Measurements from ENCODE around the gene UBR3. TPM values are rescaled to one million over a fixed set of nuclear protein-coding genes. Genes with fewer than 3 reads are reported as not detected.

UBR3 gene
- total RNA-seq, 1 experiment from 2014 or later, result 21.9 TPM

DNA sequence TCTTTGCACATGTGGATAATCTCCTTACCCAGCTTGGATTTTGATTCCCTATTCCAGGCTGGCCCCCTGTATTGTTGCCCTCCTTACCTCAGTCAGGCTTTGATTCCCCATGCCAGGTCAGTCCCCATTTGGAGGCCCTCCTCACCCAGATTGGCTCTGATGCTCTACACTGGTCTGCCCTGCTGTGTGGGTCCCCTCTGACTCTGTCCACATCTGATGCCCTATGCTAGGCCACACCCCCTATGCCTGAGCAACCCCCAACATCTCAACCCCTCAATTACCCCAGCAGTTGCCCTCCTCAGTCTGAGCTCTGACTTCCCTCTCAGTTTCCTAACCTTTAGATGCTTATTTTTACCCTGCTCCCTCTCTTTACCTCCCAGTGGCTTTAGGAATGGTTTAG, 89.4 kb downstream of the UBR3 start:
- H2BK20ac ChIP-seq (ENCODE audit: low read depth, low read length, poor library complexity, severe bottlenecking), result no peak overlapping the region
- no peak overlapping the region for H2BK12ac ChIP-seq (ENCODE audit: insufficient read length, low read depth, low read length)
- H4K91ac ChIP-seq (ENCODE audit: insufficient read length, low read depth, low read length), result no peak overlapping the region
- H3K9me3 Mint-ChIP-seq, result no peaks in the 10 kb centered on the region
- no peak overlapping the region for H2AK5ac ChIP-seq (ENCODE audit: insufficient read length, low read length)
- no peak overlapping the region for H3K27ac ChIP-seq (ENCODE audit: insufficient read length, low read depth, low read length)
- H3K4me3 Mint-ChIP-seq, result no peak overlapping the region
- no peak for DNase-seq
- no peak overlapping the region for H2BK15ac ChIP-seq (ENCODE audit: low read depth, low read length)
- H3K9me3 ChIP-seq (ENCODE audit: control insufficient read depth, low read depth, low read length), result no peaks in the 10 kb centered on the region
- peak overlapping the region in 1 of 3 experiments; percentile 82; a peak in 1 of 7 replicates for H3K27ac Mint-ChIP-seq
- no peaks in the 10 kb centered on the region for H3K4me1 ChIP-seq (ENCODE audit: insufficient read depth, low read length)
- no peak overlapping the region for H4K8ac ChIP-seq (replicated peaks; ENCODE audit: insufficient read length, low read depth, low read length)
- no peaks in the 10 kb centered on the region for H3K79me2 ChIP-seq (ENCODE audit: insufficient read depth, low read length)
- H3T11ph ChIP-seq (ENCODE audit: low read length), result no peak overlapping the region
- no peaks in the 10 kb centered on the region for H3K4me1 Mint-ChIP-seq
- no peak overlapping the region for H2BK5ac ChIP-seq (ENCODE audit: insufficient read length, low read length)
- H3K27me3 ChIP-seq (ENCODE audit: insufficient read depth, low read length), result no peaks in the 10 kb centered on the region
- TF ChIP-seq, protein P1, sequence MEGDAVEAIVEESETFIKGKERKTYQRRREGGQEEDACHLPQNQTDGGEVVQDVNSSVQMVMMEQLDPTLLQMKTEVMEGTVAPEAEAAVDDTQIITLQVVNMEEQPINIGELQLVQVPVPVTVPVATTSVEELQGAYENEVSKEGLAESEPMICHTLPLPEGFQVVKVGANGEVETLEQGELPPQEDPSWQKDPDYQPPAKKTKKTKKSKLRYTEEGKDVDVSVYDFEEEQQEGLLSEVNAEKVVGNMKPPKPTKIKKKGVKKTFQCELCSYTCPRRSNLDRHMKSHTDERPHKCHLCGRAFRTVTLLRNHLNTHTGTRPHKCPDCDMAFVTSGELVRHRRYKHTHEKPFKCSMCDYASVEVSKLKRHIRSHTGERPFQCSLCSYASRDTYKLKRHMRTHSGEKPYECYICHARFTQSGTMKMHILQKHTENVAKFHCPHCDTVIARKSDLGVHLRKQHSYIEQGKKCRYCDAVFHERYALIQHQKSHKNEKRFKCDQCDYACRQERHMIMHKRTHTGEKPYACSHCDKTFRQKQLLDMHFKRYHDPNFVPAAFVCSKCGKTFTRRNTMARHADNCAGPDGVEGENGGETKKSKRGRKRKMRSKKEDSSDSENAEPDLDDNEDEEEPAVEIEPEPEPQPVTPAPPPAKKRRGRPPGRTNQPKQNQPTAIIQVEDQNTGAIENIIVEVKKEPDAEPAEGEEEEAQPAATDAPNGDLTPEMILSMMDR (conservative IDR thresholded peaks at IDR 0.05), result no peak
- no peak overlapping the region for H3K4me2 ChIP-seq (ENCODE audit: insufficient read depth, insufficient read length, low read length)
- H3K36me3 Mint-ChIP-seq (ENCODE audit: insufficient read depth in 1 of 3, low read depth in 3 of 3), result peaks cover 0 to 3% (median 0%) of the 10 kb centered on the region in 3 experiments; a peak in 3 of 7 replicates
- no peaks in the 10 kb centered on the region for H4K20me1 ChIP-seq (ENCODE audit: control insufficient read depth, insufficient read depth, insufficient read length)
- H2AFZ ChIP-seq (ENCODE audit: low read length), result no peak overlapping the region
- no peak overlapping the region for H3K56ac ChIP-seq (ENCODE audit: insufficient read length, low read depth, low read length)
- no peak overlapping the region for H4K5ac ChIP-seq (ENCODE audit: insufficient read length, low read depth, low read length)
- H3K79me1 ChIP-seq (ENCODE audit: insufficient read depth, low read depth, low read length, poor library complexity, severe bottlenecking), result no peaks in the 10 kb centered on the region
- H3K23me2 ChIP-seq (ENCODE audit: insufficient read length, low read depth, low read length, poor library complexity, severe bottlenecking), result no peaks in the 10 kb centered on the region
- H3K4ac ChIP-seq (ENCODE audit: low read depth, low read length), result no peak overlapping the region
- no peaks in the 10 kb centered on the region for H3K27me3 Mint-ChIP-seq (ENCODE audit: low read depth)
- no peak overlapping the region for H2BK120ac ChIP-seq (ENCODE audit: low read depth, low read length, poor library complexity, severe bottlenecking)
- no peak overlapping the region for H3K23ac ChIP-seq (ENCODE audit: insufficient read length, low read depth, low read length)
- H3K14ac ChIP-seq (ENCODE audit: insufficient read depth, low read length), result no peak overlapping the region
- H3K9ac ChIP-seq (ENCODE audit: extremely low read depth, insufficient read length, low read length), result no peak overlapping the region
- no peak overlapping the region for H3K18ac ChIP-seq (ENCODE audit: insufficient read length, low read depth, low read length)

Data from H9 (cell line).